Measurements from ENCODE around the gene STON2.

STON2 gene

DNA sequence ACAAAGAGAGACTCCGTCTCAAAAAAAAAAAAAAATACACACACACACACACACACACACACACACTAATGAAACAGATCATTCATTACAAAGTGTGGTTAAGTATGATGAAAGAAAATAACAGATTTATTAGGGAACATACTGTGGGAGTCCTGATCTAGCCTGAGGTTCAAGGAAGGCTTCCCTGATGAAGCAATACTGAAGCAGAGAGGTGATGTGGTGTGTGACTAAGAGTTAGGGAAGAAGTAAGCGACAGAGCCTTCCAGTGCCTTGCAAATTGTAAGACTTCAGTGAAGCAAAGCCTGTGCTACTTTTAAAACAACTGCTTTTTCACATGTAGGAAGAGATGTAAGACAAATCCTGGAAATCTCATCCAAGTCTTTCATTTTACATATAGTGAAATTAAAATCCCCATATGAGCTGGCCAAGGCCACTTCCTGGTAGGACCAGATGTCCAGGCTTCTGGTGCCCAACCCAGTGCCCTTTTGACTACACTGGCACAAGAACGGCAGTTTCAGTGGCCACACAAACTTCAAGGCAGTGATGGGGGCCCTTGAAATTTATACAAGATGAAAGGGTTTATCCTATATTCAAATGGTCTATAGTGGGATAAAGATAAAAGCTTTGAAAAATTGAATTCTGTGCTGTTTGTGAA lies 86.2 kb downstream of the STON2 start:
- TF ChIP-seq CTCF (conservative IDR thresholded peaks at IDR 0.05; ENCODE audit: low read length) = no peak
- peak; percentile 26 for DNase-seq (ENCODE audit: low read depth)
- no peak overlapping the region for H3K4me3 ChIP-seq (ENCODE audit: low read length)

DNA sequence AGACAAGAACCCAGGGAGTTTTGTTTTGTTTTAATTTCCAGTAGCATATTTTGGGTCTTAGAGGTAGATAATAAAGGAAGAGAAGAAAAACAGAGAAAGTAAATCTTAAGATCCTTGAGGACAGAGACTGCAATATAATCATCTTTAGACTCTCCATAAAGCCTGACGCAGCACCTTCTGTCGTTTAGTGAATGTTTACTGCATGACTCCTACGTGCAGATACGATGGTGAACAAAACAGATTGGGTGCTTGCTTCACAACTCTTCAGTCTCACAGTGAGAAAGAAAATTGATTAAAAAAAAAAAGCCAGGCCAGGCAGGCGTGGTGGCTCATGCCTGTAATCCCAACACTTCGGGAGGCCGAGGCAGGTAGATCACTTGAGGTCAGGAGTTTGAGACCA lies 86.9 kb downstream of the STON2 start:
- DNase-seq (ENCODE audit: low read depth) = no peak
- H3K4me3 ChIP-seq (ENCODE audit: low read length) = no peak overlapping the region

DNA sequence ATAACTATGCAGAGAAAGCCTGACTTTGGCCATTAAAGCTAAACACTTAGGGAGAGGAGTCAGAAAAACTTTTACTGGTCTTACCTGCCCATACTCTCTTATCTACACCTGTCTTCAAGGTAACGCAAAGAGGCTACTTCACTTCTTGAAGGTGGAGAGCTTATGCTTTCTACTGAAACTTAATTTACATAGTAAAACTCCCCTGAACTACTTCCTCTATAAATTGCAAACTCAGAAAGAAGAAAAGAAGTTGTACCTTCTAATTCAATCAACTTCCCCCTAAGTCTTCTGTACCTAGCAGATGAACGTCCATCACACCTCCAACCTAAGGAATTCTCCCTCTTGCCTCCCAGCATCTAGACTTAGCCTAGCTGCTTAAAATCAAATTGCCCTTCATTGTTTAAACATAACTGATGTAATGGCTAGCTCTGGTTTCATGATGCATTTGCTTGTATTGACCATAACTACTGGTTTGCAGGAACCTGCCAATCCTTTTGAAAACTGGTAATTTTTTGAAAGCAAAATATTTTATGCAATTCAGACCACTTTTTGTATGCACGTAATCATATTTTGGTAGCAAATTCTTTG lies 87.7 kb downstream of the STON2 start:
- no peak for DNase-seq (ENCODE audit: low read depth)
- no peak overlapping the region for H3K4me3 ChIP-seq (ENCODE audit: low read length)
- no peak for TF ChIP-seq CTCF (conservative IDR thresholded peaks at IDR 0.05; ENCODE audit: low read length)

More for the DNA sequence above, 86.9 kb downstream of the STON2 start:
- no peak for TF ChIP-seq CTCF (conservative IDR thresholded peaks at IDR 0.05; ENCODE audit: low read length)

DNA sequence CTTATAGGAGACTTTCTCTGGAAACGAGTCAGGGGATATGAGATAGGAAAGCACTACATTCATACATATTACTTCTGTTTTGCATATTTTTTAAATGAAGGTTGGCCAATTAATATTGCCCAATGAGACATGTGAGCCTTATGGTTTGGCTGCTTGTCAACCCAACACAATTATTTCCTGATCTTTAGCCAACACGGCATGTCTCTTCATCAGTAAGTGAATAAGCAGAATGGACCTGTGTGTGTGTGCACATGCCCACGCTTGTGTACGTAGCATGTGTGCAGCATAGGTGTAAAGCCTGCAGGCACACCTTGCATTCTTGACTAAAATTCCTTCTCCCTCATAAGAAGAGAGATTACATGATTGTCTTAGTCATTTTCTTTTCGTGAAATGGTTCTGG lies 88.3 kb downstream of the STON2 start:
- peak; percentile 28 for DNase-seq (ENCODE audit: low read depth)
- H3K4me3 ChIP-seq (ENCODE audit: low read length) = no peak overlapping the region
- TF ChIP-seq CTCF (conservative IDR thresholded peaks at IDR 0.05; ENCODE audit: low read length) = no peak

- H3K4me3 ChIP-seq (ENCODE audit: low read length) = no peak overlapping the region
- no peak for DNase-seq (ENCODE audit: low read depth)
- TF ChIP-seq CTCF (conservative IDR thresholded peaks at IDR 0.05; ENCODE audit: low read length) = no peak
Measured at GRCh38 chr14:81311141-81311540, 89.0 kb downstream of the STON2 start.

GRCh38 chr14:81310606-81311005 lies 89.5 kb downstream of the STON2 start:
- DNase-seq (ENCODE audit: low read depth) = no peak
- no peak for TF ChIP-seq CTCF (conservative IDR thresholded peaks at IDR 0.05; ENCODE audit: low read length)

DNA sequence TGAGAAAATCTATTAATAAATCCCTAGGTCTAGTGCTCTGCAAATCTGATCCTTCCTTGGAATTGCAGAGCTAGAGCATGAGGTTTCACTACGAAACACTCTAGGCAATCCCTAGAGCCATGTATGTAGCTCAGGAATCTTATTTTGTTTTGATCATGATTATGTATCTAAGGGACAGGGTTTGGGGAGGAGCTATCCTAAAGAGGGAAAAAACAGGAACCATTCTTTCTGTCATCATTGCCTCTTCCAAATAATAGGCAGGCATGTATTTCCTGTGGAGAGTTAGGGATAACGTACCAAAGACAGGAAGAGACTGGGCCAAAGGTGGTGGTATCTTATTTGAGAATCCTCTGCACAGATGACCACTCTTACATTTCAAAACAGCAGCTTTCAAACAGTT lies 90.6 kb downstream of the STON2 start:
- H3K4me3 ChIP-seq (ENCODE audit: low read length) = no peak overlapping the region
- no peak for DNase-seq (ENCODE audit: low read depth)
- no peak for TF ChIP-seq CTCF (conservative IDR thresholded peaks at IDR 0.05; ENCODE audit: low read length)

More at GRCh38 chr14:81310606-81311005, 89.5 kb downstream of the STON2 start:
- H3K4me3 ChIP-seq (ENCODE audit: low read length) = no peak overlapping the region
